CD4-positive, alpha-beta T cell treated with Interleukin-15 for 4 hours (primary cell): ENCODE data around the gene FGR.

ENCODE experiments used
- DNase-seq: peaks from one replicate; pipeline ENCODE4 v3.0.0-alpha.2; 2020; ENCODE audit warnings: low spot score

The FGR gene

GRCh38 chr1:27585684-27586083, 49.3 kb downstream of the FGR start:
- no peak for DNase-seq

DNA sequence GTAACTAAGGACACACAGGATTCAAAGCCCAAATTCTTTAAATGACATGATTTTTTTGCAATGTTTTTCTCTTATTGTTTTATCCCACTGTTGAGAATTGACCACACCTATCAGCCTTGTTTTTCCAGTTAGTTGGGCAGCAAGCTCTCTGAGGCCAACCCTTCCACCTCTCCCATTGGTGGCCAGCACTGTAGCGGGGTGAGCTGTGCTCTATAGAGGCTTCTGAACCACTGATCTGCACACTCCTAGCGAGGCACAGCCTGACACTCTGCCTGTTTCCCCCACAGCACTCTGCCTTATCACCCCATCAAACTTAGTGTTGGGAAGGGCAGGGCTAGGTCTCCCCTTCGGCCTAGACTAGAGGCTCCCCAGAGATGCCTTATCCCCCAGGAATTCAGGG, 50.5 kb downstream of the FGR start:
- no peak for DNase-seq

DNA sequence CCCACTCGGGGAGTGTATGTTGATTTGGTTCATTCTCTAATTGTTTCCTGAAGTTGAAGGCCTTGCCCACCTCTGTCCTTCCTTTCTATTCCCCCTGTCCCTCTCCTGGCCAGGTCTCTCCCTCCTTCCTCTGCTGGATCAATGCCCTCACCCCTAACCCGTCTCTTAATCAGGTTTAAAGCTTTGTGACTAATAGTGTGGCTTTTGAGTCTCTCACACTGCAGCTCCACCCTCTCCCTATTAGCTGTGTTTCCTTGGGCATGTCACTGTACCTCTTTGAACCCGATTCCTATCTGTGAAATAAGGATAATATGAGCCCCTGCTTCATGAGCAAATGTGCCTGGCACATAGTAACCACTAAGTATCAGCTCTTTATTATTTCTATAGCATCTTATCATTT, 51.5 kb downstream of the FGR start:
- no peak for DNase-seq

DNA sequence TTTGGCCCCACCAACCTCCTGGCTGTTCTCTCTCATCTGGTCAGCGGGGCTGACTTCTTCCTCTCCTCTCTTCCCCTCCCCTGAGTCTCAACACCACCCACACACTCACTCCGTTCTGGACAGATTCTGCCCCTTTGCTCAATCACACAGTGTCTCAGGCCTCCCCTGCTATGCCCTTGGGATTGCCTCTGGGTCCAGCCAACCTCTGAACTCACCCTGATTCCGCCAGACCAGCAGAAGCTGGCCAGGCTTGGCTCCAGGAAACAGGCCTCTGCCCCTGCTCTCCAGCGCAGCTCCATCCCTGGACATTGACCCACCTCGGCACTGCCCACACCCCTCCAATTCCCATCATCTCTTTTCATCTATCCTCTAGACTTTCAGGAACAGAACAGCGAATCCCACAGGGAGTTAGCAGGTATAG, 53.2 kb downstream of the FGR start:
- no peak for DNase-seq

- no peak for DNase-seq
Observed at GRCh38 chr1:27577504-27578188, 57.3 kb downstream of the FGR start.

DNA sequence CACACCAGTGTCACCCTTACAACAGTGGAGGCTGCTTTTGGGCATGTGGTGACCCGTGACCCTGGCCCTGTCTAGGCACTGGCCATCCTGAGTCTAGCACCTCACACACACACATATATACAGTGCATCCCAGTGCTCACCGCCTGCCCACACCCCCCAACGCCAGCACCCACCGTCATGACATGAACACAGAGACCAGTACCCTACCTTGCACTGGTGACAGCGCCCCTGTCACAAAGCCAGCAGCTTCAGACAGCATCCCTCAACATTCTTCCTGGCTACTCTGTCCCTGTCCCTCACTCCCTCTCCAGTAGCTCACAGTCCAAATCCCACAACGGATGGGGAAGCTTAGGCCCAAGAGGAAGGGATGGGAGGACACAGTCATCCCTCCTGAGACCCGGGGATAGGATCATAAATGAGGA, 58.2 kb downstream of the FGR start:
- DNase-seq = no peak

- no peak for DNase-seq
Observed at GRCh38 chr1:27575840-27576331, 59.1 kb downstream of the FGR start.

DNA sequence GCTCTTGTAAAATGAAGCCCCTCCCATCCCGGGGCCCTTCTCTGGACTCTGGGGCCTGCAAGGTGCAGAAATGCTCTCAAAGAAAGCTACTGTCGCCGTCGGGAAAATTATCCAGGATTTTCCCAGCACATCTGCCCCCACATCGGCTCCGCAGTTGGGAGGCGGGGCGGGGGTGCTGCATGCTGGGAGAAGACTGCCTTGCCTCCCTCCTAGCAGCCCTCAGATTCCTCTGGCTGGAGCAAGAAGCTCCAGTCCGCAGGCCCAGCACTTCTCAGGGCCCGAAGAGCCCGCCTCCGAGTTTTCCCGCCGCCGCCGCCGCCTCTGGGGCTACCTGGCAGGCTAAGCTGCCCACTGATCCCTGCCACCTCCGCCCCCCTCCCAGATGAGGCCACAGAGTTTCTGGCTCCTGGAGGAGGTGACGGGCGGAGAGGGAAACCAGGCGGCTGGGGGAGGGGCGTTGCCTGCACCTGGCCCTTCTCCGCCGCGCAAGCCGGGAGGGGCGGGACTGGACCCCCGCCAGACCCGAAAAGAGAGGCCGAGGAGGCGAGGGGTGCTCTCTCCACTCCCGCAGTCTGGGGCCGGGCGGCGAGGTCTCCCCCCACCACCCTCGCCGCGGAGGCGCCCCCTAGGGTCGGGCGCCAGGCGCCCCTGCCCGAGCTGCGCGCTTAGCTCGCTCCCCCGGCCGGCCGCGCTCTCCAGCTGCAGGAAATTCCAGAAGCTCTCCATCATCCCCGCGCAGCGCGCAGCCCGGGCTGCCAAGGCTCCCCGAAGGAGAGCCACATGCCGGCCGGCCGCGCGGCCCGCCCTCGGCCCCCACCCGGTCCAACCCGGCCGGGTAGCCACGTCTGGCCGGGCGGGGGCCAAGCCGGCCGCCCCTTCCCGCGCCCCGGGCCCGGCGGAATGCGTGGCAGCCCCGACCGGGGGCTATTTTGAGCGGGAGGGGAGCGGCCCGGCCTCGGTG, 59.8 kb downstream of the FGR start:
- no peak for DNase-seq

- DNase-seq = no peak
Observed at GRCh38 chr1:27574001-27574781, 60.8 kb downstream of the FGR start.

- no peak for DNase-seq
Observed at GRCh38 chr1:27572679-27573426, 62.1 kb downstream of the FGR start.

DNA sequence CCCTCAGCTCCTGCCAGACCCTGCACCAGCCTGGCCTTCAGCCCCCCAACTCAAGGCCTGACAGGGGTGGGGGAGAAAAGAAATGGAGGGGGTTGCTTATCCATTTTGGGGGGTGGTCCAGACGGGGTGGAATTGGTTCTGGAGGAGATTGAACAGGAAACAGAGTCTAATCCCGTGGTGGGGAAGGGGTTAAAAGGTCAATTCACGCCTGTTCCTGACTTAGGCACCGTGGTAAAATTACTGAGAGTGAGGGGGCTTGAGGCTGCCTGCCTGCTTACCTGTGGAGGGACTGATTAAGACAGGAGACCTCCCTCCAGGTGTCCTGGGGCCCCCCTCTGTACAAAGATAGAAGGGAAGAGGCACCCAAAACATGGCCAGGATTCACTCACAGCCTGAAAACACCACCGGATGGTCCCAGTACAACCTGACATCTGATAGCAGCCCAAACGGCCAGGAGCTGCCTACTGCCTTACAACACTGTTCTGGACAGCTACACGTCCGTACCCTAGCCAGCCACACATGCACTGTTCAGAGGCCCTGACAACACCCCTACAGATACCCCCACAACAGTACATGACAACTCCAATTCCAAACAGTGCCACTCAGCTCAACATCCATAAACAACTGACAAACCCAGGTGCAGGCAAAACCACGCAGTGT, 62.8 kb downstream of the FGR start:
- no peak for DNase-seq

- DNase-seq = no peak
Observed at GRCh38 chr1:27571439-27572018, 63.5 kb downstream of the FGR start.

DNA sequence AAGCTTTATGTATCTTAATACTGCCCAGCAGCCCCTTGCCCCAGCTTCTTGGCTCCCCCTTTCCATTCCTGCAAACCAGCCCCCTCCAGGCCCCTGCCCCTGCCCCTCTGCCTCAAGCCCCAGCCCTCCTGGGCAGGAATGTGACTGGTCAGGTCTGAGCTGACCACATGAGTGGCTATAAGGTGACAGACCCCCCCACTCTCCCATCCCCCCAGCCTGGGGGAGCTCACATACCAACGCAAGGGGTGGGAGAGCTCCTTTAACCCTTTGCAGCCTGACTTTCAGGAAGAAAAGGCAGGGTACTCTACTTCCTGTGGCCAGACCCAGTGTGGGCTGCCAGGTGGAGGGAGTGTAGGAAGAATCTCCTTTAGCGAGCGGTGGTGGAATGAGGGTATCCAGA, 64.2 kb downstream of the FGR start:
- no peak for DNase-seq

- no peak for DNase-seq
Observed at GRCh38 chr1:27570356-27570755, 64.6 kb downstream of the FGR start.

GRCh38 chr1:27569506-27570291, 65.3 kb downstream of the FGR start:
- no peak for DNase-seq

DNA sequence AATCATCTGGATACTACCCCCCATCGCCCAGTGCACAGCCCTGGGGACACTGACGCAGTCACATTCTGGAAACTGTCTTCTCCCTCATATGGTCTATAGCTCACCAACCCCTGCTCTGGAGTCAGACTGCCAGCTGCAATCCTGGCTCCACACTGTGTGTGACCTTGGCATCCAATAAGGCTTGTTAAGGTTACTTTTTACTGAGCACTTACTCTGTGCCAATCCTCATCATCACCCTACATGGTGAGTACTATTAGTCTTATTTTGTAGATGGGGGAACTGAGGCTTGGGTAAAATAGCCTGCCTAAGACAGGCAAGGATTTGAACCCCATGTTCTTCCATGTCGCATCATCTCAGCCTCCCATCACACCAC, 65.9 kb downstream of the FGR start:
- DNase-seq = no peak

DNA sequence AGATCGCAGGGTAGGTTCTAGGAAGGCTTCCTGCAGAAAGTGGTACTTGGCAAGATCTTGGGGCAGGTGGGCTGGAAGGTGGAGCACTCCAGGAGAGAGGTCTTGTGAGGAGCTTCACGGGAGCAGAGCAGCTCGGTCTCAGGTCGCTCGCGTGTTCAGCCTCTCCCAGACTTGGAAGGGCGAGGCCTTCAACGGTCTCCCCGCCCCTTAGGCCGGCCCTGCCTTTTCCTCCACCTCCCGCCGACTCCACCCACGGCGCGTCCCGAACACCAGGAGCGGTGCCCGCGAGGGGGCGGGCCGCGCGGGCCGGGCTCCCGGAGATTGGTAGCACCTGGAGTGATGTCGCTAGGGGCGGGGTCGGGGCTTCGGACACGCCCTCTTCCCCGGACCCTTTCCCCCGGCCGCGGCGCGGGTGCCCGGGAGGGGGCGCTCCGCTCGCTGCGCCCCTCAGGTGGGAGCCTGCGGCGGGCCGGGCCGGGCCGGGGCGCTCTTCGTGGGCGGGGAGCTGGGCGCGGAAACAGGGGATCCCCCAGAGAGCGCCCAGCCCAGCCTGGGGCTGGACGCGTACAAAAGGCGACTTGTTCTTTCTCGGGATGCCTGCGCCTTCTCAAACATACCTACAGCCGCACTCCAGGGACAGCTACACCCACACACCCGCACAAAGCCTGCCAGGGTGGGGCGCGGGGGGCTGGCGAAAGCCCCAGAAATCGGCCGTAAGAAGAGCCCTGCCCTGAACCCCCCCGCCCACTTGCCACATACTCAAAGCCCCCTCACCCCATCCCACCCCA, 66.5 kb downstream of the FGR start:
- DNase-seq = peak; percentile 94

- DNase-seq = no peak
Observed at GRCh38 chr1:27567971-27568299, 67.0 kb downstream of the FGR start.

DNA sequence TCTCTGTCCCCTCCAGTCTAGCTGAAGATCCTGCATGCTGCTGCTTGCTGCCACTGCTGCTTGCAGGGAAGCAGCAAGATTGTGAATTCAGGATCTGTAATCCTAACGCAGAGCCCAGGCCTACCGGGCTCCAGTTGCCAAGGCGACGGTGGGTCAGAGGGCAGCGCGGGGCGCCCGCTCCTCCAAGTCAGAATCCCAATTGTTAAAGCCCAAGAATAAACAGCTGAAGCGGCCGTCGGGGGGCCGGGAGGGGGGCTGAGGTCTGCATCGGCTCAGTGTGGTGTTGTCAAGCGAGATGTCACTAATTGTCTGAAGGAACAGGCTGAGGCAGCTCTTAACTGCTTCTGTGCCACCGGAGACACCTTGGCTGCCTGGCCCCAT, 67.8 kb downstream of the FGR start:
- DNase-seq = no peak
